HG02763 (cell line): ENCODE measurements around the gene CACNA2D1.
"Not testable (repeated sequence)": the region's sequence is repeated elsewhere in the genome, so short reads cannot be mapped to it uniquely, and the experiment has no call there.

Source experiments
- ATAC-seq: cut with Tn5 transposase; IDR thresholded peaks from one replicate; pipeline ENCODE4 v1.9.1; 2021; ENCODE audit warnings: mild to moderate bottlenecking, moderate library complexity; ENCODE audit not compliant: unreplicated experiment

The CACNA2D1 gene

DNA sequence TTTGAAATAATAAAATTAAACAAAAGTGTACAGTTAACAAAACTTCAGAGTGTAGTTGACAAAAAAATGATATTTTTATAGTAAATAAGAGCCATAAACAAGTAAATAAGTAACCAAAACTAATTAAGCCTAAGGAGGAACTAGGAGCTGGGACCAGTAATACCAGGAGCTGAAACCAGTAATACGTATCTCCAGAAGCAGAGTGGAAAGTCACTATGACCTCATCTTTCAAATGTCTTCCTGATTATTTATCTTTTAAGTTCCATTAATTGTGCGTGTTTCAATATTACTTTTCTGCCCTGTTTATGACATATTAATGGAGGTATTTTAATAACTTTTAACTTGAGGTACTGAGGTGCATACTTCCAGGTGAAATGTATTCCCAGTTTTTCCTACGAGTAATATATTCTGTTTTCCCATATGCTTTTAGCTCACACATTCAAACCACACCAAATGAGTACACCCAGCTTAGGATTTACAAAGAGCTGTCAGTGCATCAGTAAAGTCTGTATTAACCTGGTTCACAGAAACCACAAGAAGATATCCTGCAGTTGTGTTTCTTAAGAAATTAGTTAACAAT, 390.0 kb downstream of the CACNA2D1 start:
- ATAC-seq = no peak

DNA sequence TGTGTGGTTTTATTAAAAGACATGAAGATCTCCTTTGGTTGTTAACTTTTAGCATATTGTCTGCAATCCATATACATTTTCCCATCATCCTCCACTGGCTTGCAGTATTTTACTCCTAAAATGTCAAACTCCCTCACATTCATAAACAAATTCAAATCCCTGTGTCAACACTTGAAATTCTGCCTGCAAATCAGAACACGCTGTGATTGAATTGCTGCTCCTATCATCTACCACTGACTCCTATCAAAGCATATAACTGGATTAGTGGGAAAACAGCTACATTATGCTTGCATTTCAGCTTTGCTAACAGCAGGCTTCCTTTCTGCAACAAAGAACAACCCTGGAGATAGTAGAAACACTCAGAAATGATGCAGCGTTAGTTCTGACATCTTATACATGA, 392.0 kb downstream of the CACNA2D1 start:
- ATAC-seq = no peak

DNA sequence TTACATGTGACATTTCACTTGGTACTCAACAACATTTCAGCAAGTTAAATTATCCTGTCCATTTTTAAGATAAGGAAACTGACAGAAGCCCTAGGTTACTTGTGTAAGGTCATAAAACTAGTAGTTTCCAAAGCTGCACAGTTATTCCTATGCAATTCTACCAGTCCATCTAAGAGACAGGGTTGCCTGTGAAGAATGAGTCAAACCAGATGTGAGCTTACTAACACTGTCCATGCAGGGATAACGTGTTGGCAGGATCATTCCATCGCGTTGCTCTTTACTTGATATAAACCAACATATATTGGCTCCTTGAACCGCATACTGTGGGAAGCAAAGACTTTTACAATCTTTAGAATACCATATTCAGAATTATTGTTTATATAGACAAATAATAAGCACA, 392.8 kb downstream of the CACNA2D1 start:
- no peak for ATAC-seq

DNA sequence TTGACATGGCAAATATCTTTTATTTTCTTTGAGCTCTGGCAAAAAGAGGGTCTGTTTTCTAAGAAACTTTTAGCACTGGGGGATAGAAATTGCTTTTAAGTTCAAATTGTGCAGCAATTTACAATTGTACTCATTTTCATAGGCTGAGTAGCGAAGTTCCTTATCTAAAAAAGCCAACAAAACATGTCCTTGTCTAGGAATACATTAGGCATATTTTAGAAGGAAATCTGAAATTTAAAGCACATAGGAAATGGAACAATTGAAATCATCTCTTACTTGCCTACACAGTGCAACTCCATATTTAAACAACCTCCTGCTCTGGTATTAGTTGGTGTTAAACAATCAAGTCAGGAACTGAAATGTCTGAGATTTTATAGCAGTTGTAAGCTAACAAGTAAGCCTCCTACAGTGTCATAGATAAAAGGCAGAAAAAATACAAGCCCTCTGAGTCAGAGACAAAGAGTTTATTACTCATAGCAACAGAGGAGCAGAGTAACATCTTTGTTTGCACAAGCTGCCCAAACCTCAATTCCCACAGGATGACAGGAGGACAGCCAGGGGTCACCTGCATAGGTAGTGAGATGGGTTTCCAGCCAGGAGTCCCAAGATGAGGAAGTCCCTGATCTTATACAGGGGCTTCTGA, 393.6 kb downstream of the CACNA2D1 start:
- ATAC-seq = no peak

DNA sequence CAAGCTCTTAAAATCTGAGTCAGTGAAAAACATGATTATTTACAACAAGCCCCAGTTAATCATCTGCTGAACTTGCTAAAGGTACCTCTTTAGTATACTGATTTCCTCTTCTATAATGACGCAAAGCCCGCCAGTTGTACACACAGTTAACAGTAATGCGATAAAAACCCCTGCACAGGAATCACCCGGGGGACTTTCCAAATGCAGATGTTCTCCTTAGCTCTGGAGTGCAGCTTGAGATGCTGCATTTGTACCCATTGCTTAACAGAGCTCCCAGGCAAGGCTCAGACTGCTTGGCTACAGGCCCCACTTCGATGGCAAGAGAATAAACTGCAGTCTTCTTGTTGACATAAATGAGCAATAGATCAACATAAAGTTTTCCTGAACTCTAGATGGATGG, 394.1 kb downstream of the CACNA2D1 start:
- ATAC-seq = no peak

DNA sequence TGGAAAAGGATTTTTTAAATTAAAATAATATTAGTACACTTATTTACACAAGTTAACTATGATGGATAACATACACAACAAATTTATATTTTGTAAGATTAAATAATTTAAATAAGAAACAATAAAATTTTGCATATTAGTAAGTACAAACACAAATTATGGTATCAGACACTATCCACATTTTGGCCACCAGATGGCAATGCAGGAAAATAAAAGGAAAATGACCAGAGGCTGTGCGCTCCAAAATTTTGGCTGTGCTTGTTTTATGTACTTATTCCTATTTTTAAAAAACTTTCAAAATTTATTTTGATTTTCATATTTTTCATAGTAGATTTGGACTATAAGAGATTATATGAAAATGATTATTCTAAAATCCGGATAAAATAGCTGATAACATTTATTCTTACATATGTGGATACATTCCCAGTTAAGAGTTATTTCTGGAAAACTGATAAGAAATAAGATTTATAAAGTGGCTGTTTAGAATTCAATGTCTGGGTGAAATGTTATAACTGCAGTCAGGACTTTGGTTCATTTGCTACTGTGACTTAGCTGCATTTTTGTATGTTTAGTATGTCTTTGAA, 399.0 kb downstream of the CACNA2D1 start:
- no peak for ATAC-seq

DNA sequence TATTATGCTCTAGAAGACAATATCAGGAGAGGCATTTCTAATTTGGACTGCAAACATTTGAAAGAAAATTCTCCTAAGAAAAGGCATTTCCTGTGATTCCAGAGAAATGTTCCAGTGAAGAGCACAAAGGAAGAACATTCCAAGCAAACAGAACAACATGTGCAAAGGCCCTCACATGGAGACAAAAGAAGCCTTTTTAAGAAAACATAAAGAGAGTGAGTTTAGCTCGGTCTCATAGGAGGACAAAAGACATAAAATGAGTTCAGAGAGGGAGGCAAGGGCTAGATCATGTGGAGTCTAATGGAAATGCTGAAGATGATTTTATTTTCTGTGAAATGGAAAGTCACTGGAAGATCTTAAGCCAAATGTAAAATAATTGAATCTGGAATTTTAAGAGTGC, 404.0 kb downstream of the CACNA2D1 start:
- ATAC-seq = no peak

DNA sequence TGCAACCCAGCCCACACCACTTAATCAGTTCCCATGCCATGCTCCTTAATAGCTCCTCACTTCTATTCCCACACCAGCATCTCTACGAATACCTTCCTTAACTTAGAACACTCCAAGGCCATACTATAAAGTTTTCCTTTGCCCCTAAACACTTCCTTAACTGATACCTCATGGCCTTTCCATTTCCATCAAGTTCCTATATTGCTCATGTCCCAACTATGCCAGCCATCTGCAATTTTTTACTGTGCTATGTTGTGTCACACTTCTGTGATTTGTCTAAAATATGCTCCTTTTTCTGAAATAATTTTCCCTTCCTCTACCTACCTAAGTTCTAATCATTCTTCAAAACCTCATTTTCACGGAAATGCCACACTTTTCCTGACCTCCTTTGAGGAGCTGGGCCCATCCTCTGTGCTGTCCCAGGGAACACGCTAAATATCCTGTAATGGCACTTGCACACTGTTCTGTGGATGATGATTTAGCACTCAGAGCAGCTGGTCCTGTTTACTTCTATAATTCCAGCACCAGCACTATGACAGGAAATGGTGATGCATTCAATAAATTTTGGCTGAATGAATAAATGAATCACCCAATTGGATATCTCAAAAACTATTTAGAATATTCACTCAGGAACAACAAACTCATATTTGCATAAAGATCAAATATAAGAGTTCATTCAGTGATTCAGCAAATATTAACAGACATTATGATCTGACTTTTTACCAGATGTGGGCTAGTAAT, 407.3 kb downstream of the CACNA2D1 start:
- ATAC-seq = no peak

DNA sequence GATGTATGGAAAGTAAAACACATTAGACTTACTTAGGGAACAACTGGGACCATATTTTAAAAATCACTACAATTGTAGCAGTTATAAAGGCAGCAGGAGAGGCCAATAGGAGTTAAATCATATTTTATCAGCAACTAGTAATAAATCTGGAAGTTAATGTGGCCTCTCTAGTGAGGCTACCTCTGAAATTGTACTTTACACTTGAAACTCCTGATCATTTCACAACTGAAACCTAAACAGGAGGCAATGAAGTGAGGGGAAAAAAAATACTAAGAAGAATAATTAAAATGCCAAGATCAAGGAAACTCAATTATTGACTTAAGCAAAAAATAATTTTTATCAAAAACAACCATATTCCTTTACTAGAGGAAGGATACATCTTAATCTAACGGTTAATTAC, 408.1 kb downstream of the CACNA2D1 start:
- no peak for ATAC-seq

DNA sequence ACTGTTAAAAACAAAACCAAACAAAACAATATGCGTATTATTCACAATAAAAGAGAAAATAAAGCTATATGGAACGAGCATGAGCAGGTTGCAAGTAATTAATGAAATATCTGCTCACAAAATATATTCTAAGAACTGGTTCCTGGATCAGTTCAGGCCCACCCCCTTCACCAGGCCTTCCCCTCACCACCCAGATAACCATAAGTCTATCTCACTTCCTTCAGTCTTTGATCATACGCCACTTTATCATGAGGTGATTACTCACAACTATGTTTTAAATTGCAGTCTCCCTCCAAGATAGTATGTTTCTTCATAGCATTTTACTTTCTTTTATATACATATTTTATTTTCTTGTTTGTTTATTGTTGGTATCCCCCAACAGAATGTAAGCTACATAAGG, 410.7 kb downstream of the CACNA2D1 start:
- no peak for ATAC-seq

DNA sequence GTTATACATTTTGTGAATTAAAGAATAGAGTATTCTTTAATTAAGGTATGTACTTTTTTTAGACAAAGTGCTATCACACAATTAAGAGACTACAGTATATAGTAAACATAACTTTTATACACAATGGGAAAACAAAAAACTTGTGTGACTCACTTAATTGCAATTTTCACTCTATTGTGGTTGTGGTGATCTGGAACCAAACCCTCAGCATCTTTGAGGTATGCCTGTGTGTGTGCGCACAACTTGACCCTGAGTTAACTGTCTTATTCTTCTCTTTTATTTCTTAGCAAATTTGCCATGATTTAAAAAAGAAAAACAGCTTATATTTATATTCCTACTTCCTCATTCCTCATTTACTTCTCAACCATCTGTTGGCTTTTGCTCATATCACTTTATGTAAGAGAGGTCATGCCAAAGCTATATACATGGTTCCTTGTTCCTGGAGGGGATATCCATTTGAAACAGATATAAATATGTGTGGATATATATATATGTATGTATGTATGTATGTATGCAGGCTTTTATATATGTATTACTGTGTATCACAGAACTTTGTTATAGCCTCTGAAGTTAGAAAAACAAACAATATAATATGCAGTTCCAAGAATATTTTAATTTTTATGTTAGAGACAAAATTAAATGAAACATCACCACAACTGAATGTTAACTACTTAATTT, 414.2 kb downstream of the CACNA2D1 start:
- ATAC-seq = no peak

DNA sequence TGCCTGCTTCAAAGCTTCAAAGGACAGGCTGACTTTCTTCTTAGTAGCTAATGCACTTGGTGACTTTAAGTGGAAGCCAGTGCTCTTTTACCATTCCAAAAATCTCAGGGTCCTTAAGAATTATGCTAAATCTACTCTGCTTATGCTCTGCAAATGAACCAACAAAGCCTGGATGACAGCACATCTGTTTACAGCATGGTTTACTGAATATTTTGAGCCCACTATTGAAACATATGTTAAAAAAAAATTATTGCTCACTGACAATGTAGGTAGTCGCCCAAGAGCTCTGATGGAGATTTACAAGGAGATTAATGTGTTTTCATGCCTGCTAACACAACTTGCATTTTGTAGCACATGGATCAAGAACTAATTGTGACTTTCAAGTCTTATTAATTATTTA, 415.5 kb downstream of the CACNA2D1 start:
- no peak for ATAC-seq

DNA sequence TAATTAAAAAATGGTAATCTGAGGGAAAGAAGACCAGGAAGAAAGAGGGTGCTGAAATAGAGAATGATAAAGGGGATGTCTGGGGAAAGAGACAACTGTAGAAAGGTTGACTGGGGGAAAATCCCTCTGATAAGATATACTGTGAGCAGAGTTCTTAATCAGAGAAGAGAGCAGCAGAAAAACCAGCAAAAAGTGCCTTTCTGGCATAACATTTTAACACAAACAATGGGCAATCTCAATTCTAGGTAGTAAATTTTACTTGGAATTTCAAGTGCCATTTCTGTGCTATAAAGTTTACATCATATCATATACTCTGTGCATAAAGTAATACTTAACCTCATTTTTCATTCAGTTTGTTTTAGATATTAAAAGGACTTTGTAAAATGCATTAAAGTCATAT, 421.9 kb downstream of the CACNA2D1 start:
- ATAC-seq = no peak

DNA sequence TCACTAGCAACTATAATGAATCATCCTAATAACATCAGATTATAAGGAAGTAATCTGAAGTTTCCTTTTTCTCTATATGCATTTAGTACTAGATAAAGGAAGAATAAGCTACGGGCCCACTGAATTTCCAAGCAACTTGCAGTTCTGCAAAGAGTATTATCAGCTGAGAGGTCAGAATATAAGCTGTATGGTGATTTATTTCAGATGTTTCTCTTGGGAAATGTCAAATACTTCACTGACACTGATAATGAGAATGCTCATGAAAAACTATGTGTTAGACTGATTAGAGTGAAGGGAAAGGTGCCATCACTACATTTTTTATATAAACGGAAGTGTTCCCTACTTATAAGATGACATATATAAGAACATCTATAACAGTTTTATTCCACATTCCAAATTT, 422.5 kb downstream of the CACNA2D1 start:
- no peak for ATAC-seq

DNA sequence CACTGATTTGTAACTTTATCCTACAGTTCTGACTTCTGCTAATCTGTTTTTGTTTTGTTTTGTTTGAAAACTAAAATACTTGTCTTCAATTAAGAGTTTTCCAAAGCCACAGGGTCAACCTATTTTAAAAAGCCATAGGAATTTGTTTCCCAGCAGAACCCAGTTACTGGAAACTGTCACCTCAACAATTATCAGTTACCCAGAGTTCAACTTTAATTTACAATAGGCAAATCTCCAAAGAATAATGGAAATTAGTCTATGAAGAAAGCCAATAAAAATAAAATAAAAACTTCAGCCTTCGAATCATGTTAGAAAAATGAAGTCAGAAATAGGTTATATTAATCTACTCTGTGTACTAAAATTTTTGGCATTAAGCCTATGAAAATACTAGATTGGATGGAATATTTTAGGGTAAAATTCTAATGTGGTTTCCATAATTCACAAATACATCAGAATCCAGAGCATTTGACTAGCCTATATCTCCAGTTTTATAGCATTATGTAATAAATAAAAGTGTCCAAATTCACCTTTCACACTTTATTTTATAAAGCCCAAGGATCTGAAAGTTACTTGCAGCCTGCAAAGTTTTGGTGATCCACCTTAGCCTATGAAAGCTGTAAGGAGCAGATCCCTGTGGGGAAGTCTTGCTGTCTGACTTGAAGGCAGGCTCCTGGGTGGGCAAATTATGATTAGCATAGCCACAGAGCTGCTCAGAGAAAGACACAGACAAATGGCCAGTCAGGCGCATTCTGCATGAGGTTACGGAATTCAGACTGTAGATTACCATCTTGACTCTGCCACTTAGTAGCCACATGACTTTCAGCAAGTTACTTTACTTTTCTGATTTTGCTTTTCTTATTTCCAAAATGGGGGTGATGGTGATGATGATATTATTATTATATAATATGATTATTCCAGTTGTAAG, 423.8 kb downstream of the CACNA2D1 start:
- no peak for ATAC-seq

DNA sequence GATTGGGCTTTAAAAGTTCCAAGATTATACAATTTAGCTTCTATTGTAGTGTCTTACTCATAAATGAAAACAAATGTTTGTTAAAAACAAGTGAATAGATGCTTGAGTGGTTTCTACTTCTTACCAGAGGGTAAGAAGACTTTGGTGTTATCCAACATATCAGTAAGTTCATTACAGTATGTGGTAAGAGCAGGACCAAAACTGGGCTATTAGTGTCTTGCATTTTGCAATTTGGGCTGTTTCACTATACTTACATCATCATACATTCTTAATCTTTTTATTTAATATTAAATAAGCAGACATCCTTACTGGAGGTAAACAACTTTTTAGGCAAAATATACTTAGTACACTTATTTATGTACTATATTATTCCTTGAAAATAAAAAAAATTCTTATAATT, 425.4 kb downstream of the CACNA2D1 start:
- no peak for ATAC-seq

DNA sequence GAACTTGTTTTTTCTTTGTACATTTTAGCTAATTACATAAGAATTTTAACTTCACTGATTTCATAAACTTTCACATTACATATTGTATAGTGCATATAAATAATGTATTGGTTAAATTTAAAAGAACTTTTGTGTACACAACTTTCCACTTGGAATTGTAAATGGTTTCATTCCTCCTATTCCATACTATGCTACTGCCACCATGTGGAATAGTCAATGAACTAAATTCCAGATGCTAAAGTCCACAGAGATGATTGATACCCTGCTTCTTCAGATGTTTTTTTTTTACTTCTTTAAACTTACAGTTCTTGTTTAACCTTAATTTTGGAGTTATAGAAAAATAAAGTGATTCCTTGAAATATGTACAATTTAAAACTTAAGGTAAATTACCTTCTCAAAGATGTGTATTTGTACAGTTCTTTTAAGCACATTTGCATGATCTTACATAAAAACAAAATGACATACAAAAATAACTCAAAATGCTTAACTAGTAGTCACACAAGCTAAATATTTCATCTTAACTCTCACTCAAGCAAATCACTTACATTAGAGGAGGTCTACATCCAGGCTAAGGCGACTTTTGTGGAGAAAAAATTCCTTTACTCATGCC, 426.1 kb downstream of the CACNA2D1 start:
- ATAC-seq = no peak

DNA sequence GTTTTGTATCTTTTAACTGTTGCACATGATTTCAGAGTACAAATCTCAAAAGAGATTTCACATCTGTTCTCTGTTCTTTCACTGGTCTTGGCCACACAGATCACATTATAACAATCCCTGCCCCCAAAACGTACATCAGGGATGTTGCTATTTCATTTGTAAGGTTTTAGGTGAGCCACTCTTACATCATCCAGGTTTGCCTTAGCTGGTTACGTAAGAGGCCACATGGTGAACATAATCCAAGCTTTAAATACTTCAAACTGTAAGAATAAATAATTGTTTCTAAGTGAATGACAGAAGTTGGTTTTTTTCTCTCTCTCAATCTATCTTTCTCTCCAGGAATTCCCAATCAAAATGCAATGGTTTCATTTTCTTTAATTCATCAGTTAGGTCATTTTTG, 427.8 kb downstream of the CACNA2D1 start:
- no peak for ATAC-seq

DNA sequence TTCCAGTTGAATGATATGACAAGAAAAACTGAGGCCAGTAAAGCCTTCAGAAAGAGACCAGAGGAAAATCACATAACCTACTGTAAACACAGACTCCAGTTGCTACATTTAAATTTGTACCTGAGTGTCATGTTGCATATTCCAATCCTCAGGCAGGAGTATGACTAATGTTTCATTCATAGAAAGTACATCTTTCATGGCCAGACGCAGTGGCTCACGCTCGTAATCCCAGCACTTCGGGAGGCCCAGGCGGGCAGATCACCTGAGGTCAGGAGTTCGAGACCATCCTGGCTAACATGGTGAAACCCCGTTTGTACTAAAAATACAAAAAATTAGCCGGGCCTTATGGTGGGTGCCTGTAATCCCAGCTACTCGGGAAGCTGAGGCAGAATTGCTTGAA, 429.0 kb downstream of the CACNA2D1 start:
- ATAC-seq = not testable (repeated sequence)

DNA sequence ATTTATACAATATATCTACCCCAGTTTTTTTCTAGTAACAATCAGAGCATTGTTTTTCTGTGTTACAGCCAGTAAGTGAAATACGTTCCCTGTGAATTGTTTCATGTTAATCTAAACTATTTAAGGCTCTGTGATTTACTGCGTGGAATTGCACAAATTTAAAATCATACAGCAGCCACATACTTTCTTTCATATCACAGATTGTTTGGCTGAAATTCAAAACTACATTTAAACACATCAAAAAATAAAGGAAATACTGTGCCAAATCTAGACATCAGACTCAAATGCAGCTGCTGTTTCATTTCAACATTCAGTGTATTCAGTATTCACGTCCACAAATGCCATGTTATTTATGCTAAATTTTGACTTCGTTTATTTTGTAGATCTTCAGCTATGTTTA, 431.1 kb downstream of the CACNA2D1 start:
- no peak for ATAC-seq
